Suprapubic skin (tissue), 4 donors: Measurements from ENCODE around the gene CRTAC1.

ENCODE experiments used
- EP300 ChIP-seq: sonication (generic); formaldehyde crosslinking; IDR thresholded peaks from one replicate; pipeline ENCODE4 v1.6.1; 2017; ENCODE audit warnings: antibody characterized with exemption
- POLR2A ChIP-seq, 2 donors: fragments of 450-650 bp; IDR thresholded peaks; one replicate each; pipeline ENCODE4 v1.6.1; 2017; ENCODE audit warnings: antibody characterized with exemption in 2 of 2, mild to moderate bottlenecking in 2 of 2, moderate library complexity in 2 of 2
- POLR2AphosphoS5 ChIP-seq, 3 donors: sonication (generic); formaldehyde crosslinking; IDR thresholded peaks; one replicate each; pipeline ENCODE4 v1.6.1; 2017; ENCODE audit warnings: antibody characterized with exemption in 3 of 3
- TF ChIP-seq, protein P1 (sequence below), 2 donors: fragments of 200-600 bp in 1 of 2; fragments of 450-650 bp in 1 of 2; sonication (generic) in 1 of 2; IDR thresholded peaks; one replicate each; pipeline ENCODE4 v1.5.1; 2016 to 2019; ENCODE audit warnings: antibody characterized with exemption in 2 of 2, mild to moderate bottlenecking in 1 of 2, moderate library complexity in 1 of 2

DNA sequence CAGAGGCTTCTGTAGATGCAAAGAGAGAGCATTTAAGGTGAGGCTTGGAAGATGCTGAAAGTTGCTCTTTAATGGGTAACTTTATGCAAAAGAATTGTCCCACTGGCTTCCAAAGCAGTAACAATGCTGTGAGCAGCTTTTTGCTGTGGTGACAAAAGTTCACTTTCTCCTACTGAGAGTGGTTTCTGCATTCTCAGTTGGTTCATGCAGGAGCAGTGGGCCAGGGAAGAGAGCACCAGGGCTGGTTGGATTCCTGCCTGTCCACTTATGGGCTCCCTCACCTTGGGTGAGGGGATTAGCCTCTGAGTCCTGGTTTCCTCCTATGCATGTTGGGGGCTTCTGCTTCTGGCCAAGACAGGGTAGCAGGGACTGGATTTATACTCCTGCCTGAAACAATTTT lies 211.8 kb downstream of the CRTAC1 start:
- TF ChIP-seq, protein P1, sequence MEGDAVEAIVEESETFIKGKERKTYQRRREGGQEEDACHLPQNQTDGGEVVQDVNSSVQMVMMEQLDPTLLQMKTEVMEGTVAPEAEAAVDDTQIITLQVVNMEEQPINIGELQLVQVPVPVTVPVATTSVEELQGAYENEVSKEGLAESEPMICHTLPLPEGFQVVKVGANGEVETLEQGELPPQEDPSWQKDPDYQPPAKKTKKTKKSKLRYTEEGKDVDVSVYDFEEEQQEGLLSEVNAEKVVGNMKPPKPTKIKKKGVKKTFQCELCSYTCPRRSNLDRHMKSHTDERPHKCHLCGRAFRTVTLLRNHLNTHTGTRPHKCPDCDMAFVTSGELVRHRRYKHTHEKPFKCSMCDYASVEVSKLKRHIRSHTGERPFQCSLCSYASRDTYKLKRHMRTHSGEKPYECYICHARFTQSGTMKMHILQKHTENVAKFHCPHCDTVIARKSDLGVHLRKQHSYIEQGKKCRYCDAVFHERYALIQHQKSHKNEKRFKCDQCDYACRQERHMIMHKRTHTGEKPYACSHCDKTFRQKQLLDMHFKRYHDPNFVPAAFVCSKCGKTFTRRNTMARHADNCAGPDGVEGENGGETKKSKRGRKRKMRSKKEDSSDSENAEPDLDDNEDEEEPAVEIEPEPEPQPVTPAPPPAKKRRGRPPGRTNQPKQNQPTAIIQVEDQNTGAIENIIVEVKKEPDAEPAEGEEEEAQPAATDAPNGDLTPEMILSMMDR (IDR thresholded peaks at IDR 0.05): no peak
- TF ChIP-seq POLR2AphosphoS5 (IDR thresholded peaks at IDR 0.05): no peak
- no peak for TF ChIP-seq POLR2A (IDR thresholded peaks at IDR 0.05)
- no peak for TF ChIP-seq EP300
